DND-41 (cell line): ENCODE results near the gene PER1.

Source experiments
- EZH2 ChIP-seq: IDR thresholded peaks from 3 replicates; pipeline ENCODE4 v1.6.1; 2012; ENCODE audit warnings: borderline replicate concordance, low read depth, mild to moderate bottlenecking, moderate library complexity, low read length, inconsistent platforms; ENCODE audit not compliant: severe bottlenecking
- TF ChIP-seq, protein P1 (sequence below): IDR thresholded peaks from 2 replicates; pipeline ENCODE4 v1.5.1; 2012; ENCODE audit warnings: borderline replicate concordance, low read length, moderate library complexity, mild to moderate bottlenecking; ENCODE audit not compliant: poor library complexity, severe bottlenecking; ENCODE audit errors: extremely low read depth

DNA sequence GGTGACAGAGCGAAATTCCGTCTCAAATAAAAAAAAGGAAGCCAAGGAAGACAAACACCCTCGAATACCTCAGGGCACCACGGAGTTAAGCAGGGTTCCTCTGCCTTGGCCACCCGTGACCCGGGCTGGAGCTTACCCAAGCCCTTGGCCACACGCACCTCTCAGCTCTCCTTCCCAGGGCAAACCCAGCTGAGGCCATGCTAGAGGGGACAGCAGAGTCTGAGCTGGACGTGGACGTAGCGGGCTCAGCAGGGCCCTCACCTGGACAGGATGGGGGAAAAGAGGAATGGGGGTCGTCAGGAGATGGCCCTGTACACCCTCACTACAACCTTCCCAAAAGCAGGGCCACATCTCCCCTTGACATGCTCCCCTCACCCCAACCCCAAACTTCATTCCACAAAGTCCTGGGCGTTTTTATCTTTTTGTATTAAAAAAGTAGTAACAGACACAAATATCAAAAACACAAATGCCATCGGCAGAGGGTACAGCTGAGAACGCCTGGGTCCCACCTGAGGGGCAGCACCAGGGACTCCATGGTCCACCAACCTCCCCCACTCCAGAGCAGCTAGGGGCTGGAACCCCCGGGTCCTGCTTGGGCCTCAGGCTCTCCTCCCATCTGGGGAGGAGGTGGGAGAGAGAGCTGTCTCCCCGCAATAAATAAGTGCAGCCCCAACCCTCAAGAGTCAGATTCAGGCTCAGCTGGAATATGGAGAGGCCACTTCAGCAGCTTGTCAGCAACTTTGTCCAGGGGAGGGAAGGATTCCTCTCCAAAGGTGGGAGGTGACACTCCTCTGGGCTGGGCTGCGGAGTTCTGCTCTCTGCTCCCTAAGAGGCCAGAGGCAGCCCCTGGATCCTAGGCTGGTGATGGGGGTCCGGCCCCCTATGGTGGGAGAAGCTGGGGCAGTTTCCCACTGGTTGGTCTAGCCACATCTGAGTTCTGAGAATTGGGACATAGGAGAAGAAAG, 11.9 kb downstream of the PER1 start:
- TF ChIP-seq EZH2 = no peak
- TF ChIP-seq, protein P1, sequence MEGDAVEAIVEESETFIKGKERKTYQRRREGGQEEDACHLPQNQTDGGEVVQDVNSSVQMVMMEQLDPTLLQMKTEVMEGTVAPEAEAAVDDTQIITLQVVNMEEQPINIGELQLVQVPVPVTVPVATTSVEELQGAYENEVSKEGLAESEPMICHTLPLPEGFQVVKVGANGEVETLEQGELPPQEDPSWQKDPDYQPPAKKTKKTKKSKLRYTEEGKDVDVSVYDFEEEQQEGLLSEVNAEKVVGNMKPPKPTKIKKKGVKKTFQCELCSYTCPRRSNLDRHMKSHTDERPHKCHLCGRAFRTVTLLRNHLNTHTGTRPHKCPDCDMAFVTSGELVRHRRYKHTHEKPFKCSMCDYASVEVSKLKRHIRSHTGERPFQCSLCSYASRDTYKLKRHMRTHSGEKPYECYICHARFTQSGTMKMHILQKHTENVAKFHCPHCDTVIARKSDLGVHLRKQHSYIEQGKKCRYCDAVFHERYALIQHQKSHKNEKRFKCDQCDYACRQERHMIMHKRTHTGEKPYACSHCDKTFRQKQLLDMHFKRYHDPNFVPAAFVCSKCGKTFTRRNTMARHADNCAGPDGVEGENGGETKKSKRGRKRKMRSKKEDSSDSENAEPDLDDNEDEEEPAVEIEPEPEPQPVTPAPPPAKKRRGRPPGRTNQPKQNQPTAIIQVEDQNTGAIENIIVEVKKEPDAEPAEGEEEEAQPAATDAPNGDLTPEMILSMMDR = no peak
